ENCODE data around the gene PACRG.

Gene PACRG

DNA sequence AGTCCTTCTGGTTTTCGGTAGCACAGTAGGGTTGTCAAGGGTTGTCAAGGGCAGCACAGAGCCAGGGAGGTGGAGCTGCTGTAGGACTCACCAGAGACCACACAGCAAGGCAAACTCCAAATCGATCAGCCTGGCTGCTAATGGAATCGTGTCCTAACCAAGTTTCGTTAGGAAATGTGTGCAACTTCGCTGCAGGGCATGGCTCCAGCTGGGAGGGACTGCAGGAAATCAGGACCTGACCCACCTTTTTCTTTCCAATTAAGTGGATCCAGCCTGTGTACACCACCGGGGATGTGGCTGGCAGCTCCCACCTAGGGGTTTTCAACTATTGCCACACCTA is 435.1 kb downstream of the PACRG start:
- no peak overlapping the region for H3K4me3 ChIP-seq (ENCODE audit: low read depth, low read length)
- TF ChIP-seq, protein P1, sequence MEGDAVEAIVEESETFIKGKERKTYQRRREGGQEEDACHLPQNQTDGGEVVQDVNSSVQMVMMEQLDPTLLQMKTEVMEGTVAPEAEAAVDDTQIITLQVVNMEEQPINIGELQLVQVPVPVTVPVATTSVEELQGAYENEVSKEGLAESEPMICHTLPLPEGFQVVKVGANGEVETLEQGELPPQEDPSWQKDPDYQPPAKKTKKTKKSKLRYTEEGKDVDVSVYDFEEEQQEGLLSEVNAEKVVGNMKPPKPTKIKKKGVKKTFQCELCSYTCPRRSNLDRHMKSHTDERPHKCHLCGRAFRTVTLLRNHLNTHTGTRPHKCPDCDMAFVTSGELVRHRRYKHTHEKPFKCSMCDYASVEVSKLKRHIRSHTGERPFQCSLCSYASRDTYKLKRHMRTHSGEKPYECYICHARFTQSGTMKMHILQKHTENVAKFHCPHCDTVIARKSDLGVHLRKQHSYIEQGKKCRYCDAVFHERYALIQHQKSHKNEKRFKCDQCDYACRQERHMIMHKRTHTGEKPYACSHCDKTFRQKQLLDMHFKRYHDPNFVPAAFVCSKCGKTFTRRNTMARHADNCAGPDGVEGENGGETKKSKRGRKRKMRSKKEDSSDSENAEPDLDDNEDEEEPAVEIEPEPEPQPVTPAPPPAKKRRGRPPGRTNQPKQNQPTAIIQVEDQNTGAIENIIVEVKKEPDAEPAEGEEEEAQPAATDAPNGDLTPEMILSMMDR (IDR thresholded peaks at IDR 0.05; ENCODE audit: insufficient read depth, low read length, missing control alignments) = no peak
- ChIA-PET POLR2A (no interaction called here), CTCF (no interaction called here)
- DNase-seq (ENCODE audit: low read depth, low spot score) = no peak

DNA sequence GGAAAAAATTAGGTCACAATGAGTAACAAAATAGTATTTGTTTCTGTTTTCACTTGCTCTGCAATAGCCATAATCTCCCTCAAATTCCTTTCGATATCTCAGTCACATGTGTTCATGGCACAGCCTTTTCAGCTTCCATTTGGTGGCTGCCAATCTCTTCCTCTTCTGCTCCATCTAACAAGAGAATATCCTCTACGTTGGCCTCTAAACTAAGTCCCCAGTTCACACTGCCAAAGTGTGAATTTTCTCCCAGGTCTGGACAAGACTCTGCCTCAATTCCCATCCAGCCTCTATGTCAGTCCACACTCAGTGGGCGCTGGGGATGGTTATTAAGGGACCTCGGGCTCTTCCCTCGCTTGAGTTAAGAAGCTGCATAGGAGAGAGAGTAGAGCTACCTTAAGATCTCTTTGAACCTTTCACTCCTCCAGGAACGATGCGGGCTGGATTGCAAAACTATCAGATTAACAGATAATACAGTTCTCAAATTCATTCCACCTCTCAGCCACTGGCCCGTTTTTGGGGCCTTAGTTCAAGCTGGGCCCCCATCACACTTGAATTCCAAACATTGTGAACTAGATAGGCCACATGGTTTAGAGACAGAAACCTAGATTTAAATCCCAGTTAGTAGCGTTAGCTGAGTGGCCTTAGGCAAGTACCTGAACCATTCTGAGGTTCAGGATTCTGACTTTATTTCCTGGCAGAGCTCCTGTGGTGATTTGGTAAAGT is 436.6 kb downstream of the PACRG start:
- POLR2A ChIA-PET = no interaction called here
- DNase-seq (ENCODE audit: low read depth, low spot score) = no peak
- H3K4me3 ChIP-seq (ENCODE audit: low read depth, low read length) = no peak overlapping the region
- CTCF ChIA-PET = no interaction called here
- TF ChIP-seq, protein P1 (IDR thresholded peaks at IDR 0.05; ENCODE audit: insufficient read depth, low read length, missing control alignments) = no peak

DNA sequence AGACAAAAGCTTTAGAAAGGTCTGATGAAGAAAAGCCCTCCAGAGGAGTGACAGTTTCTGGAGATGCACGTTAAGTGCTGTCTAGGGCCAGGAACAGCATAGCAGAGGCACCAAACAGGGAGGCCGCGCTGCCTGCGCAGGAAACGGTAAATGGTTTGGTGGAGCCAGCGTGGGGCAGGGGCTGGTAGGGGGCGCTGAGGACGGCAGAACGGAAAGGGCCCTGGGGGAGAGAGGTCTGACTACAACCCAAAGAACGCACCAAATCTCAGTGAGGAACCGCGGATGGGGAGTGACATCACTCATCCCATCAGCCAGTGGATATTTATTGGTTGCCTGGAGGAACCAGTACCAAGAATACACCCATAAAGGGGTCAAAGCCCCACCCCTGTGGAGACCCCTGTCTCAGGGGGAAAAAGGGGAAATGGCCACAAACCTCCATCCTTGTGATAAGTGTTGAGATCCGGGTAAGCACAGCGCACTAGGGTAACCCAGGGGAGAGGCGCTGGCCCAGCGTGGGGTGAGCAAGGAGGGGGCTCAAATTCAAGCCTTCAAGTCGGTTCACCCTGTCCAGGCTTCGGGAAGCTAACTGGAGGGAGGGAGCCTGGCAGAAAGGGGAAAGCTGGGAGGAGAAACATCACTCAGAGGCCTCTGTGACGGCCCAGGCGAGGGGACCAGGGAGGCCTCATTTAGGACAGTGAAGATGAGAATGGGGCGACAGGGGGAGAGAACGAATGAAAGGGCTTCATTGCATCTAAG is 437.6 kb downstream of the PACRG start:
- TF ChIP-seq, protein P1 (IDR thresholded peaks at IDR 0.05; ENCODE audit: insufficient read depth, low read length, missing control alignments) = no peak
- DNase-seq (ENCODE audit: low read depth, low spot score) = no peak
- ChIA-PET CTCF (no interaction called here), POLR2A (no interaction called here)
- H3K4me3 ChIP-seq (ENCODE audit: low read depth, low read length) = no peak overlapping the region

DNA sequence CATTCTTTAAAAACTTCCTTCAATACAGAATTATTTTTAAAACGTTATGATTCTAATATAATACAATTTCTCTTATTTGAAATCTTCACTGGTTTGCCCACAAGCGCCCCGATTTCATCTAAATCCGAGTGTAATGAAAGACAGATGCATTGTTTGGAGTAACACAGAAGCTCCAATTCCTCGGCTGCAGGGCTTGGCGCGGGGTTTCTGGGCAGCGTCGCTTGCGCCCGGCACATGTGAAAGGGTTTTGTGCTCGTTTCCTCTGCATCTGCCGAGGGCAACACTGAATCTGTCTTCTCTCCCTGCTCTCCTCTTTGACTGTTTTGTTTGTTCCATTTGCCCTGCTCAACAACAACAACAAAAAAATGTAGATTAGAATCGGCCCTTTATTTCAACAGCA is 438.1 kb downstream of the PACRG start:
- DNase-seq (ENCODE audit: low read depth, low spot score) = no peak
- TF ChIP-seq, protein P1 (IDR thresholded peaks at IDR 0.05; ENCODE audit: insufficient read depth, low read length, missing control alignments) = no peak
- POLR2A ChIA-PET = no interaction called here
- CTCF ChIA-PET = no interaction called here
- no peak overlapping the region for H3K4me3 ChIP-seq (ENCODE audit: low read depth, low read length)

DNA sequence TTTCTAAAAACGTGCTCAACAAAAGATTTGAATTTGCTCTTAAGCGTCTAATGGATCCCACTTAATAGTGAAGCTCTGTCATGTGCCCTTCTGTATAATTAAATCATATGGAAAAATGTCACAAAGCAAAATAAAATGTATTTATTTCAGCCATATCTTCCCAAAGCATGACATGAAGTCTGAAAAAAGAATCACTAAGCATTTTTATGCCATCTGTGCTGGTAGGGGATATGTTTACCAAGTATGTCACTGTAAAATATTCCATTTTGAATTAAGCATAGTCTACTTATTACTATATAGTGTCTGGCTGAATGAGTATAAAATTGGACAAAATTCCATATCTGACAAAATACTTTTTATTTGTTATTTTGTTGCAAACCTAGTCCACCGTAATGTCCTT is 438.7 kb downstream of the PACRG start:
- TF ChIP-seq, protein P1 (IDR thresholded peaks at IDR 0.05; ENCODE audit: insufficient read depth, low read length, missing control alignments) = no peak
- no peak overlapping the region for H3K4me3 ChIP-seq (ENCODE audit: low read depth, low read length)
- CTCF ChIA-PET = no interaction called here
- DNase-seq (ENCODE audit: low read depth, low spot score) = no peak
- POLR2A ChIA-PET = no interaction called here

DNA sequence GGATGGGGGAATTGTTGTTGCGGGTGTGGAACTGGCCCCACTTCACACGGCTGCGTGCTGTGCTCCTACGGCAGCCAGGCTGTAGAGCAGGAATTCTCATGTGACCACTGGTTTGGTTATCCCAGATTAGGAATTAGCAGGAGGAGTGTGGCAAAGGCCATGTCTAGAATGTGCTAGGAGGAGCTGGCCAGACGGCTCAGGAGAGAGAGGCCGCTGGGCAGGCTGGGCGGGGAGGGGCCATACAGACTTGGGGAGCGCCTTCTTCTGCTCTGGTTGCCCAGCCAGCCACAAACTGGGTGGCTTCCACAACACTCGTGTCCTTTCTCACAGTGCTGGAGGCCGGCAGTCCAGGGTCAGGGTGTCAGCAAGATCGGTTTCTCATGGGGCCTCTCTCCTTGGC is 441.7 kb downstream of the PACRG start:
- no peak for DNase-seq (ENCODE audit: low read depth, low spot score)
- H3K4me3 ChIP-seq (ENCODE audit: low read depth, low read length) = no peak overlapping the region
- TF ChIP-seq, protein P1 (IDR thresholded peaks at IDR 0.05; ENCODE audit: insufficient read depth, low read length, missing control alignments) = no peak
- CTCF ChIA-PET = no interaction called here
- POLR2A ChIA-PET = no interaction called here

Data from AG04449 (cell line).